DOHH2 (cell line): ENCODE data around the gene SSBP1.

ENCODE experiments used
- H3F3A ChIP-seq: fragments of 200-600 bp; sonication (generic), shearing (Covaris generic); 2 replicates; pipeline ENCODE4 v1.6.0; 2016; ENCODE audit warnings: antibody characterized with exemption, mild to moderate bottlenecking; ENCODE audit not compliant: control insufficient read depth, insufficient read depth
- H3K27ac ChIP-seq: fragments of 200-600 bp; sonication (generic); 2 replicates; pipeline ENCODE4 v1.5.1; 2014; ENCODE audit warnings: low read depth, mild to moderate bottlenecking, low read length, moderate library complexity
- H3K27me3 ChIP-seq: fragments of 200-600 bp; sonication (generic); 2 replicates; pipeline ENCODE4 v1.6.1; 2014; ENCODE audit warnings: mild to moderate bottlenecking, low read length, mixed read lengths; ENCODE audit not compliant: control insufficient read depth
- H3K36me3 ChIP-seq: fragments of 200-600 bp; sonication (generic); 2 replicates; pipeline ENCODE4 v1.6.1; 2014; ENCODE audit warnings: mild to moderate bottlenecking, low read length, moderate library complexity, mixed read lengths; ENCODE audit not compliant: control insufficient read depth
- H3K4me1 ChIP-seq: fragments of 200-600 bp; sonication (generic); 2 replicates; pipeline ENCODE4 v1.6.1; 2014; ENCODE audit warnings: mild to moderate bottlenecking, low read length, mixed read lengths; ENCODE audit not compliant: control insufficient read depth
- H3K4me2 ChIP-seq: fragments of 200-600 bp; sonication (generic); 2 replicates; pipeline ENCODE4 v1.6.0; 2014; ENCODE audit warnings: mild to moderate bottlenecking, low read length, moderate library complexity
- H3K4me3 ChIP-seq: fragments of 200-600 bp; sonication (generic); 2 replicates; pipeline ENCODE4 v1.5.1; 2014; ENCODE audit warnings: mild to moderate bottlenecking, low read length, mixed read lengths
- H3K79me2 ChIP-seq: fragments of 200-600 bp; sonication (generic); 2 replicates; pipeline ENCODE4 v1.6.1; 2014; ENCODE audit warnings: mild to moderate bottlenecking, low read length, mixed read lengths; ENCODE audit not compliant: control insufficient read depth
- H3K9me2 ChIP-seq: fragments of 200-600 bp; sonication (generic); replicated peaks from 2 replicates; pipeline ENCODE4 v1.6.1; 2014; ENCODE audit warnings: mild to moderate bottlenecking, low read length, mixed read lengths; ENCODE audit not compliant: control insufficient read depth
- H3K9me3 ChIP-seq: fragments of 200-600 bp; sonication (generic); 2 replicates; pipeline ENCODE4 v1.6.1; 2014; ENCODE audit warnings: antibody characterized with exemption, low read length, mixed read lengths; ENCODE audit not compliant: control insufficient read depth, insufficient read depth
- H4K20me1 ChIP-seq: fragments of 200-600 bp; sonication (generic); 2 replicates; pipeline ENCODE4 v1.6.0; 2014; ENCODE audit warnings: low read depth, mild to moderate bottlenecking, antibody characterized with exemption, low read length, moderate library complexity; ENCODE audit not compliant: control insufficient read depth, insufficient read depth
- EZH2phosphoT487 ChIP-seq: fragments of 200-600 bp; sonication (generic); IDR thresholded peaks from 2 replicates; pipeline ENCODE4 v1.6.1; 2017; ENCODE audit warnings: borderline replicate concordance, mild to moderate bottlenecking, antibody characterized with exemption, low read length, moderate library complexity, mixed read lengths
- TF ChIP-seq, protein P1 (sequence below): fragments of 200-600 bp; sonication (generic); IDR thresholded peaks from one replicate; pipeline ENCODE4 v1.5.1; 2014; ENCODE audit warnings: antibody characterized with exemption, mild to moderate bottlenecking, low read depth, low read length; ENCODE audit not compliant: poor library complexity, severe bottlenecking

The SSBP1 gene

DNA sequence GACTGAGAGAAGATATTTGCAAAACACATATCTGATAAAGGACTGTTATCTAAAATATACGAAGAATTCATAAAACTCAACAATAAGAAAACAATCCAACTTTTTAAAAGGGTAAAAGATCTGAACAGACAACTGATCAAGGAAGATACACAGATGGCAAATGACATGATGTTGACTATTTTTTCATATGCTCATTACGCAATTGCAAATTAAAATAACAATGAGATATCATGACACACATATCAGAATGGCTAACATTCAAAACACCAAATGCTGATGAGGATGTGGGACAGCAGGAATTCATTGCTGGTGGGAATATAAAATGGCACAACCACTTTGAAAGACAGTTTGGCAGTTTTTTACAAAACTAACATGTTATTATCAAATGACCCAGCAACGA, 45.1 kb upstream of the SSBP1 start:
- Histone ChIP-seq H3K27me3 (peaks cover 16% of the 10 kb centered on the region), H3K36me3 (no peaks in the 10 kb centered on the region), H3K27ac (no peak overlapping the region), H4K20me1 (no peaks in the 10 kb centered on the region), H3K9me2 (no peaks in the 10 kb centered on the region), H3K4me1 (peaks cover 8% of the 10 kb centered on the region; the same call in 1 of the 2 replicates), H3K79me2 (no peaks in the 10 kb centered on the region), H3F3A (no peaks in the 10 kb centered on the region), H3K4me2 (no peak overlapping the region), H3K9me3 (no peaks in the 10 kb centered on the region), H3K4me3 (no peak overlapping the region)
- TF ChIP-seq EZH2phosphoT487 = no peak
- TF ChIP-seq, protein P1, sequence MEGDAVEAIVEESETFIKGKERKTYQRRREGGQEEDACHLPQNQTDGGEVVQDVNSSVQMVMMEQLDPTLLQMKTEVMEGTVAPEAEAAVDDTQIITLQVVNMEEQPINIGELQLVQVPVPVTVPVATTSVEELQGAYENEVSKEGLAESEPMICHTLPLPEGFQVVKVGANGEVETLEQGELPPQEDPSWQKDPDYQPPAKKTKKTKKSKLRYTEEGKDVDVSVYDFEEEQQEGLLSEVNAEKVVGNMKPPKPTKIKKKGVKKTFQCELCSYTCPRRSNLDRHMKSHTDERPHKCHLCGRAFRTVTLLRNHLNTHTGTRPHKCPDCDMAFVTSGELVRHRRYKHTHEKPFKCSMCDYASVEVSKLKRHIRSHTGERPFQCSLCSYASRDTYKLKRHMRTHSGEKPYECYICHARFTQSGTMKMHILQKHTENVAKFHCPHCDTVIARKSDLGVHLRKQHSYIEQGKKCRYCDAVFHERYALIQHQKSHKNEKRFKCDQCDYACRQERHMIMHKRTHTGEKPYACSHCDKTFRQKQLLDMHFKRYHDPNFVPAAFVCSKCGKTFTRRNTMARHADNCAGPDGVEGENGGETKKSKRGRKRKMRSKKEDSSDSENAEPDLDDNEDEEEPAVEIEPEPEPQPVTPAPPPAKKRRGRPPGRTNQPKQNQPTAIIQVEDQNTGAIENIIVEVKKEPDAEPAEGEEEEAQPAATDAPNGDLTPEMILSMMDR = no peak

GRCh38 chr7:141695803-141696289, 42.3 kb upstream of the SSBP1 start:
- H3K9me2 ChIP-seq = no peaks in the 10 kb centered on the region
- no peak overlapping the region for H3K4me3 ChIP-seq
- no peak overlapping the region for H3K4me2 ChIP-seq
- no peaks in the 10 kb centered on the region for H3K9me3 ChIP-seq
- peaks cover 36% of the 10 kb centered on the region for H3K27me3 ChIP-seq
- H3K79me2 ChIP-seq = no peaks in the 10 kb centered on the region
- no peaks in the 10 kb centered on the region for H4K20me1 ChIP-seq
- H3K36me3 ChIP-seq = no peaks in the 10 kb centered on the region
- peaks cover 34% of the 10 kb centered on the region for H3K4me1 ChIP-seq
- TF ChIP-seq, protein P1 = no peak
- TF ChIP-seq EZH2phosphoT487 = no peak
- no peak overlapping the region for H3K27ac ChIP-seq
- H3F3A ChIP-seq = no peaks in the 10 kb centered on the region

GRCh38 chr7:141696348-141696747, 41.8 kb upstream of the SSBP1 start:
- Histone ChIP-seq H3K79me2 (no peaks in the 10 kb centered on the region), H3K9me2 (no peaks in the 10 kb centered on the region), H3F3A (no peaks in the 10 kb centered on the region), H4K20me1 (no peaks in the 10 kb centered on the region), H3K4me2 (no peak overlapping the region), H3K36me3 (no peaks in the 10 kb centered on the region), H3K9me3 (no peaks in the 10 kb centered on the region), H3K27ac (no peak overlapping the region), H3K4me1 (peaks cover 37% of the 10 kb centered on the region), H3K27me3 (peaks cover 34% of the 10 kb centered on the region), H3K4me3 (no peak overlapping the region)
- TF ChIP-seq, protein P1 = no peak
- no peak for TF ChIP-seq EZH2phosphoT487
